Mucosa of descending colon (tissue), 3 donors: ENCODE data around the gene TTC33. TPM values are rescaled to one million over a fixed set of nuclear protein-coding genes. Genes with fewer than 3 reads are reported as not detected.
"Not testable (repeated sequence)": the region's sequence is repeated elsewhere in the genome, so short reads cannot be mapped to it uniquely, and the experiment has no call there.

Source experiments
- ATAC-seq: fragments of 200-7000 bp; cut with Tn5 transposase; one replicate; pipeline ENCODE4 v1.9.1; 2020; ENCODE audit warnings: mild to moderate bottlenecking, moderate library complexity
- DNase-seq, 3 donors: peaks; one replicate each; pipeline ENCODE4 v3.0.0-alpha.2; 2020
- H3K36me3 ChIP-seq: fragments of 200-600 bp; one replicate; pipeline ENCODE4 v1.8.0; 2021; ENCODE audit warnings: low read depth, mild to moderate bottlenecking
- H3K4me1 ChIP-seq: fragments of 200-600 bp; one replicate; pipeline ENCODE4 v1.8.0; 2021; ENCODE audit warnings: low read depth, mild to moderate bottlenecking
- H3K4me3 ChIP-seq: fragments of 200-600 bp; one replicate; pipeline ENCODE4 v1.8.0; 2021; ENCODE audit warnings: mild to moderate bottlenecking
- H3K9me3 ChIP-seq: fragments of 200-600 bp; one replicate; pipeline ENCODE4 v1.8.0; 2021; ENCODE audit warnings: mild to moderate bottlenecking
- intact Hi-C, 2 donors: fragments of 100-400 bp; cut with DNase I in 1 of 2; cut with micrococcal nuclease in 1 of 2; formaldehyde crosslinking; loops; one replicate each; pipeline versions ENCODE4 v1.11.0 to v1.11.1; 2022; cut with DNase I, micrococcal nuclease
- total RNA-seq, 3 donors: library from RNA; stranded (reverse); fragmentation: NEBNext Ultra II Directional in 2 of 3; extraction: Animal tissue kit (Norgen Biotek cat#: 25700) in 2 of 3; gene quantifications; one replicate each; pipeline versions ENCODE4 v1.2.1 to v1.2.4, GENCODE V29; 2021 to 2023
- TF ChIP-seq, protein P1 (sequence below): fragments of 200-600 bp; IDR thresholded peaks from one replicate; pipeline ENCODE4 v1.8.0; 2022; ENCODE audit warnings: antibody characterized with exemption, mild to moderate bottlenecking
- donor health status: DM: no; HTN: no; CAD: no; lungs with moderate emphysema.
- donor health status: DM: no; HTN: no; CAD: no.
- donor health status: DM: no; HTN: yes; CAD: no.

TTC33 gene
- total RNA-seq, 3 donors from 2014 or later, result 15.1 to 22.6 (median 17.2) TPM

- Histone ChIP-seq H3K4me3 (no peak overlapping the region), H3K36me3 (no peaks in the 10 kb centered on the region), H3K4me1 (no peaks in the 10 kb centered on the region), H3K9me3 (no peaks in the 10 kb centered on the region)
- DNase-seq, result no peak
- no peak for ATAC-seq
- TF ChIP-seq, protein P1, sequence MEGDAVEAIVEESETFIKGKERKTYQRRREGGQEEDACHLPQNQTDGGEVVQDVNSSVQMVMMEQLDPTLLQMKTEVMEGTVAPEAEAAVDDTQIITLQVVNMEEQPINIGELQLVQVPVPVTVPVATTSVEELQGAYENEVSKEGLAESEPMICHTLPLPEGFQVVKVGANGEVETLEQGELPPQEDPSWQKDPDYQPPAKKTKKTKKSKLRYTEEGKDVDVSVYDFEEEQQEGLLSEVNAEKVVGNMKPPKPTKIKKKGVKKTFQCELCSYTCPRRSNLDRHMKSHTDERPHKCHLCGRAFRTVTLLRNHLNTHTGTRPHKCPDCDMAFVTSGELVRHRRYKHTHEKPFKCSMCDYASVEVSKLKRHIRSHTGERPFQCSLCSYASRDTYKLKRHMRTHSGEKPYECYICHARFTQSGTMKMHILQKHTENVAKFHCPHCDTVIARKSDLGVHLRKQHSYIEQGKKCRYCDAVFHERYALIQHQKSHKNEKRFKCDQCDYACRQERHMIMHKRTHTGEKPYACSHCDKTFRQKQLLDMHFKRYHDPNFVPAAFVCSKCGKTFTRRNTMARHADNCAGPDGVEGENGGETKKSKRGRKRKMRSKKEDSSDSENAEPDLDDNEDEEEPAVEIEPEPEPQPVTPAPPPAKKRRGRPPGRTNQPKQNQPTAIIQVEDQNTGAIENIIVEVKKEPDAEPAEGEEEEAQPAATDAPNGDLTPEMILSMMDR, result no peak
- intact Hi-C loops, result no loop called here
These were observed 160.9 kb downstream of the TTC33 start for GRCh38 chr5:40594811-40595210.

DNA sequence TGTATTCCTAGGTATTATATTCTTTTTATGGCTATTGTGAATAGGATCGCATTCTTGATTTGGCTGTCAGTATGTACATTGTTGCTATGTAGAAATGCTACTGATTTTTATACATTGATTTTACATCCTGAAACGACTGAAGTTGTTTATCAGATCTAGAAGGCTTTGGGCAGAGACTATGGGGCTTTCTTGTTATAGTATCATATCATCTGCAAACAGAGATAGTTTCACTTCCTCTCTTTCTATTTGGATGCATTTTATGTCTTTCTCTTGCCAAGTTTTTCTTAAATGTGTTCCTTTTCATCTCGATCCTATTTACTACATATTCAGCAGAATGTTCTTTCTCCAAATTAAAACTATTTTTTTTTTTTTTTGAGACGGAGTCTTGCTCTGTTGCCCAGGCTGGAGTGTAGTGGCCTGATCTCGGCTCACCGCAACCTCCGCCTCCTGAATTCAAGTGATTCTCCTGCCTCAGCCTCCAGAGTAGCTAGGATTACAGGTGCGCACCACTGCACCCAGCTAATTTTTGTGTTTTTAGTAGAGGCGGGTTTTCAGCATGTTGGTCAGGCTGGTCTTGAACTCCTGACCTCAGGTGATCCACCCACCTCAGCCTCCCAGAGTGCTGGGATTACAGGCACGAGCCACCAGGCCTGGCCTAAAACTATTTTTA, 163.9 kb downstream of the TTC33 start:
- H3K4me1 ChIP-seq, H3K4me3 ChIP-seq, H3K36me3 ChIP-seq, H3K9me3 ChIP-seq, DNase-seq, intact Hi-C loops: not testable (repeated sequence)
- peak; percentile 42 for ATAC-seq

GRCh38 chr5:40587376-40587775, 168.4 kb downstream of the TTC33 start:
- Histone ChIP-seq H3K4me3 (no peak overlapping the region), H3K36me3 (no peaks in the 10 kb centered on the region), H3K4me1 (no peaks in the 10 kb centered on the region), H3K9me3 (no peaks in the 10 kb centered on the region)
- DNase-seq (no peak), ATAC-seq (no peak)
- intact Hi-C loops, result no loop called here
- TF ChIP-seq, protein P1, result no peak

DNA sequence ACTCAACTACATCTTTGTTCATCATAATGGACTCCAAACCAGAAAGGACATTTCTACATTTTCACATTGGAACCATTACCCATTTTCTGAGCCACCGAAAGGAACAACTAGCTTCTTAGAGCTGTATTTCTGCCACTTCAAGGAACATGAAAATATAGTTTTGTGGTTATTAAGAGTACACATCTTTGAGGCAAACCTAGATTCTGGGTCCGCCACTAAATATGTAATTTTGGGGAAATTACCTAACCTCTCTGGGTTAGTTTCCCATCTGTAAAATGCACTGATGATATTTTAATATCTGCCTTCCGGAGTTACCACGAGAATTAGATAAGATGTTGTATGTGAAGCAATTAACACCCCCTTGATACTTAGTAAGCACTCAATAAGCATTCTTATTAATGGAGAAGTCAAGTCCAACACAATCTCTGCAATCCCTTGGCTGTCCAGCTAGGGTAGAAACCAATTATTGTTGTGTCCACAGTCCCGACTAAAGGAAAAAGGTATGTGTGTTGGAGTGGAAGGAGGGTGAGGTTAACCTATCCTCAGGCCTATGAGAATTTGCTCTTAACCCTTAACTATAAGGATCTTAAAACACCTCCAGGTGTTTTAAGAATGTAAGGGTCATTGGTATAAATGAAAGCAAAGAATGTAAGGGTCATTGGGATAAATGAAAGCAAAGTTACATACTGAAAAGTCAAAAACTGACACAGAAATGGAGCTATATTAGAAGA, 170.1 kb downstream of the TTC33 start:
- no peak overlapping the region for H3K4me3 ChIP-seq
- H3K4me1 ChIP-seq, result no peaks in the 10 kb centered on the region
- TF ChIP-seq, protein P1, result no peak
- intact Hi-C loops, result no loop called here
- ATAC-seq, result no peak
- DNase-seq, result no peak
- no peaks in the 10 kb centered on the region for H3K36me3 ChIP-seq
- H3K9me3 ChIP-seq, result no peaks in the 10 kb centered on the region

- no peak overlapping the region for H3K4me3 ChIP-seq
- no peaks in the 10 kb centered on the region for H3K4me1 ChIP-seq
- no peaks in the 10 kb centered on the region for H3K36me3 ChIP-seq
- DNase-seq (no peak), ATAC-seq (no peak)
- no peaks in the 10 kb centered on the region for H3K9me3 ChIP-seq
- TF ChIP-seq, protein P1, result no peak
- intact Hi-C loops, result no loop called here
These were observed 171.7 kb downstream of the TTC33 start for GRCh38 chr5:40584054-40584453.
